Transverse colon (tissue), 4 donors: ENCODE measurements around the gene ACVR1. TPM values are rescaled to one million over a fixed set of nuclear protein-coding genes. Genes with fewer than 3 reads are reported as not detected.

Experiments
- DNase-seq: peaks from one replicate; pipeline ENCODE4 v3.0.0-alpha.2; 2019
- H3K27ac ChIP-seq, 4 donors: fragments of 200-600 bp; sonication (generic); 2 replicates each; pipeline ENCODE4 v1.5.1; 2016 to 2018; ENCODE audit warnings: inconsistent platforms in 4 of 4
- H3K27me3 ChIP-seq: fragments of 200-600 bp; sonication (generic); 2 replicates; pipeline ENCODE4 v1.5.1; 2017; ENCODE audit warnings: inconsistent platforms
- H3K36me3 ChIP-seq, 4 donors: fragments of 200-600 bp; sonication (generic); 2 replicates each; pipeline ENCODE4 v1.5.1; 2017 to 2019; ENCODE audit warnings: inconsistent platforms in 4 of 4
- H3K4me1 ChIP-seq, 4 donors: fragments of 200-600 bp; sonication (generic); 2 replicates each; pipeline ENCODE4 v1.5.1; 2017 to 2020; ENCODE audit warnings: inconsistent platforms in 4 of 4
- H3K4me3 ChIP-seq, 4 donors: fragments of 200-600 bp; sonication (generic); 1 replicate in 1 of 4; 2 replicates in 3 of 4; pipeline versions ENCODE4 v1.5.1 to v1.6.1; 2017 to 2019; ENCODE audit warnings: inconsistent platforms in 4 of 4
- H3K9me3 ChIP-seq, 2 donors: fragments of 200-600 bp; sonication (generic); 2 replicates each; pipeline ENCODE4 v1.5.1; 2017 to 2019; ENCODE audit warnings: inconsistent platforms in 2 of 2
- CTCF ChIP-seq, 5 experiments: fragments of 200-600 bp in 3 of 5; fragments of 450-650 bp in 2 of 5; sonication (generic) in 3 of 5; IDR thresholded peaks; 1 replicate in 2 of 5; 2 replicates in 3 of 5; pipeline ENCODE4 v1.5.1; 2016 to 2017; ENCODE audit warnings: antibody characterized with exemption in 5 of 5, inconsistent platforms in 3 of 5, mild to moderate bottlenecking in 2 of 5, moderate library complexity in 1 of 5
- EP300 ChIP-seq: sonication (generic); formaldehyde crosslinking; IDR thresholded peaks from one replicate; pipeline ENCODE4 v1.6.1; 2017; ENCODE audit warnings: antibody characterized with exemption, low read depth
- POLR2A ChIP-seq: fragments of 450-650 bp; IDR thresholded peaks from one replicate; pipeline ENCODE4 v1.6.1; 2016; ENCODE audit warnings: antibody characterized with exemption, mild to moderate bottlenecking, moderate library complexity
- POLR2AphosphoS5 ChIP-seq, 3 donors: sonication (generic); formaldehyde crosslinking; IDR thresholded peaks; one replicate each; pipeline ENCODE4 v1.6.1; 2016; ENCODE audit warnings: antibody characterized with exemption in 3 of 3
- WGBS, 2 donors: methylation state at CpG; one replicate each; pipeline ENCODE4 v1.1.5; 2018; ENCODE audit warnings: low coverage in 1 of 2; 5-methylcytosine and 5-hydroxymethylcytosine counted together
- in situ Hi-C, 4 donors: fragments of 200-750 bp; cut with MboI; loops; one replicate each; pipeline versions ENCODE4 v1.15.0 to v1.15.1; 2017; ENCODE audit warnings: low sequenced_read_pairs in 3 of 4, low pct_ligation_motif_present in 1 of 4, low pct_unique_long_range_greater_than_20kb in 1 of 4
- intact Hi-C: fragments of 100-400 bp; cut with DNase I; formaldehyde crosslinking; loops from one replicate; pipeline ENCODE4 v1.15.1; 2023; ENCODE audit warnings: low total_unique reads
- total RNA-seq, 4 donors: library from RNA; depleted of rRNA; stranded (reverse); fragments of >200 nt; gene quantifications; one replicate each; pipeline ENCODE4 v1.1.0, GENCODE V29; 2016

Gene ACVR1
- total RNA-seq, 4 donors from 2014 or later, result 4.5 to 16.5 (median 11.8) TPM

- 77 to 83% methylated on average over 5 of the region's 5 CpGs for WGBS, 2 donors
- TF ChIP-seq EP300 (no peak), CTCF (IDR thresholded peaks at IDR 0.05) (no peak), POLR2AphosphoS5 (IDR thresholded peaks at IDR 0.05) (no peak), POLR2A (no peak)
- in situ Hi-C loops (no loop called here), intact Hi-C loops (no loop called here)
- H3K27ac ChIP-seq, result no peak overlapping the region
- peaks cover 0 to 16% (median 1%) of the 10 kb centered on the region in 4 donors for H3K4me1 ChIP-seq
- no peaks in the 10 kb centered on the region for H3K9me3 ChIP-seq
- no peaks in the 10 kb centered on the region for H3K27me3 ChIP-seq
- no peak overlapping the region for H3K4me3 ChIP-seq
- peaks cover 0 to 12% (median 5%) of the 10 kb centered on the region in 4 donors for H3K36me3 ChIP-seq
- DNase-seq, result no peak
Observed at GRCh38 chr2:157819761-157820160, 56.4 kb downstream of the ACVR1 start.

- H3K27me3 ChIP-seq, result no peaks in the 10 kb centered on the region
- no peak overlapping the region for H3K27ac ChIP-seq
- 96 to 100% methylated on average over 1 to 7 of the region's 7 CpGs for WGBS, 2 donors
- intact Hi-C loops (no loop called here), in situ Hi-C loops (no loop called here)
- H3K9me3 ChIP-seq, result no peaks in the 10 kb centered on the region
- DNase-seq, result no peak
- peaks cover 0 to 12% (median 5%) of the 10 kb centered on the region in 4 donors for H3K36me3 ChIP-seq
- H3K4me3 ChIP-seq, result no peak overlapping the region
- TF ChIP-seq POLR2A (no peak), EP300 (no peak), CTCF (IDR thresholded peaks at IDR 0.05) (no peak), POLR2AphosphoS5 (IDR thresholded peaks at IDR 0.05) (no peak)
- peaks cover 0 to 16% (median 1%) of the 10 kb centered on the region in 4 donors for H3K4me1 ChIP-seq
Observed at GRCh38 chr2:157818227-157818626, 57.9 kb downstream of the ACVR1 start.

- H3K27ac ChIP-seq, result no peak overlapping the region
- in situ Hi-C loops, result no loop called here
- DNase-seq, result no peak
- H3K36me3 ChIP-seq, result peaks cover 0 to 12% (median 5%) of the 10 kb centered on the region in 4 donors
- no peak for TF ChIP-seq EP300
- TF ChIP-seq CTCF (IDR thresholded peaks at IDR 0.05), result no peak
- TF ChIP-seq POLR2AphosphoS5 (IDR thresholded peaks at IDR 0.05), result no peak
- TF ChIP-seq POLR2A, result no peak
- H3K4me3 ChIP-seq, result no peak overlapping the region
- H3K4me1 ChIP-seq, result no peaks in the 10 kb centered on the region
- H3K27me3 ChIP-seq, result no peaks in the 10 kb centered on the region
- intact Hi-C loops, result no loop called here
- H3K9me3 ChIP-seq, result no peaks in the 10 kb centered on the region
- 86 to 94% methylated on average over 1 of the region's 1 CpG for WGBS, 2 donors
Observed at GRCh38 chr2:157815421-157815820, 60.7 kb downstream of the ACVR1 start.

- in situ Hi-C loops (no loop called here), intact Hi-C loops (no loop called here)
- no peak overlapping the region for H3K27ac ChIP-seq
- H3K4me3 ChIP-seq, result no peak overlapping the region
- no peaks in the 10 kb centered on the region for H3K9me3 ChIP-seq
- WGBS, 2 donors, result 86 to 97% methylated on average over 2 of the region's 2 CpGs
- H3K27me3 ChIP-seq, result no peaks in the 10 kb centered on the region
- no peaks in the 10 kb centered on the region for H3K4me1 ChIP-seq
- no peak for TF ChIP-seq CTCF (IDR thresholded peaks at IDR 0.05)
- TF ChIP-seq POLR2AphosphoS5 (IDR thresholded peaks at IDR 0.05), result no peak
- no peak for TF ChIP-seq EP300
- TF ChIP-seq POLR2A, result no peak
- no peak for DNase-seq
- H3K36me3 ChIP-seq, result peaks cover 0 to 12% (median 5%) of the 10 kb centered on the region in 4 donors
Observed at GRCh38 chr2:157813467-157813866, 62.7 kb downstream of the ACVR1 start.
